Measurements from ENCODE around the gene RBBP8NL. TPM values are rescaled to one million over a fixed set of nuclear protein-coding genes. Genes with fewer than 3 reads are reported as not detected.

The RBBP8NL gene
- total and polyA plus RNA-seq, 9 of the 15 experiments (the other 6 are each of a cell fraction or from before 2014, with no cell fraction given), result not detected

DNA sequence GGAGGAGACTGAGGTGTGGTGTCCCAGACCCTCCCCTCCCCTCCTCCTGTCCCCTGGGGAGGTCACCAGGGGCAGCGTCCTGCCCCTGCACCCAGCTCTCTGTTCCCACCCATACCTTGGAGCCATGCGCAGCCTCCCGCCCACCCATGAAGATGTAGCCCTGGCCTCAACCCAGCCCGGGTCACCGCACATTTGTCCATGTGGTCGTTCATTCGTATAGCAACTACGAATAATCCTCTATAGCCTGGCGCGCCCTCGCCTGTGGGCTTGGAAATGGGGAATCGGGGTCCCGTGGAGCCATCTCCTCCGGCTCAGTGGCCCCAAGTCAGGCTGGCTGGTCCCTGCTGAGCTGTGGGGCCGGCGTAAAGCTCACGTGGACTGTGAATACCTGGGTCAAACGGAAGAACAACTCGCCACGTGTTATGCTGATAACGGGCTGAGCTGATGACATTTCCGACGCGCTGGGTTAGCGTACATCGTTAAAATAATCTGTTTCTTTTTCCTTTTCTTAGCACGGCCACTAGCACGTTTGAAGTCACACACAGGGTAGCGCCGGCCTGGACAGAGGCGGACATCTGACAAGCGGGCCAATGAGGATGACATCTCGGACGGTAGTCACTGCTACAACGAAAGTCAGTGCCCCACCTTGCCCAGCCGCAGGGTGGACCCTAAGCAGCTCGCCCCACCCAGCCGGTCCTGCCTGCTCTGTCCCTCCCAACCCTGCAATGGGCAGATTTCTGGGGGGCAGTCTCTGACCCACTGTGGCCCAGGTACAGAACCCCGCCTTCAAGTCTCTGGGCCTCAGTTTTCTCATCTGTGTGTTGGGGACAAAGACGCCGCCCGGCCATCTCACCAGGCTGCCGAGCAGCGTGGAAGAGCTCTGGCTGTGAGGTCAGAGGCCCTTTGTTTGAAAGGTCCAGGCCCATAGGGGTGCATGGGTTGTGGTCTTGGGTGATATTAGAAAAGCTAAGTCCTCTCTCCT lies 19.8 kb upstream of the RBBP8NL start (continued):
- TF ChIP-seq, protein P1, sequence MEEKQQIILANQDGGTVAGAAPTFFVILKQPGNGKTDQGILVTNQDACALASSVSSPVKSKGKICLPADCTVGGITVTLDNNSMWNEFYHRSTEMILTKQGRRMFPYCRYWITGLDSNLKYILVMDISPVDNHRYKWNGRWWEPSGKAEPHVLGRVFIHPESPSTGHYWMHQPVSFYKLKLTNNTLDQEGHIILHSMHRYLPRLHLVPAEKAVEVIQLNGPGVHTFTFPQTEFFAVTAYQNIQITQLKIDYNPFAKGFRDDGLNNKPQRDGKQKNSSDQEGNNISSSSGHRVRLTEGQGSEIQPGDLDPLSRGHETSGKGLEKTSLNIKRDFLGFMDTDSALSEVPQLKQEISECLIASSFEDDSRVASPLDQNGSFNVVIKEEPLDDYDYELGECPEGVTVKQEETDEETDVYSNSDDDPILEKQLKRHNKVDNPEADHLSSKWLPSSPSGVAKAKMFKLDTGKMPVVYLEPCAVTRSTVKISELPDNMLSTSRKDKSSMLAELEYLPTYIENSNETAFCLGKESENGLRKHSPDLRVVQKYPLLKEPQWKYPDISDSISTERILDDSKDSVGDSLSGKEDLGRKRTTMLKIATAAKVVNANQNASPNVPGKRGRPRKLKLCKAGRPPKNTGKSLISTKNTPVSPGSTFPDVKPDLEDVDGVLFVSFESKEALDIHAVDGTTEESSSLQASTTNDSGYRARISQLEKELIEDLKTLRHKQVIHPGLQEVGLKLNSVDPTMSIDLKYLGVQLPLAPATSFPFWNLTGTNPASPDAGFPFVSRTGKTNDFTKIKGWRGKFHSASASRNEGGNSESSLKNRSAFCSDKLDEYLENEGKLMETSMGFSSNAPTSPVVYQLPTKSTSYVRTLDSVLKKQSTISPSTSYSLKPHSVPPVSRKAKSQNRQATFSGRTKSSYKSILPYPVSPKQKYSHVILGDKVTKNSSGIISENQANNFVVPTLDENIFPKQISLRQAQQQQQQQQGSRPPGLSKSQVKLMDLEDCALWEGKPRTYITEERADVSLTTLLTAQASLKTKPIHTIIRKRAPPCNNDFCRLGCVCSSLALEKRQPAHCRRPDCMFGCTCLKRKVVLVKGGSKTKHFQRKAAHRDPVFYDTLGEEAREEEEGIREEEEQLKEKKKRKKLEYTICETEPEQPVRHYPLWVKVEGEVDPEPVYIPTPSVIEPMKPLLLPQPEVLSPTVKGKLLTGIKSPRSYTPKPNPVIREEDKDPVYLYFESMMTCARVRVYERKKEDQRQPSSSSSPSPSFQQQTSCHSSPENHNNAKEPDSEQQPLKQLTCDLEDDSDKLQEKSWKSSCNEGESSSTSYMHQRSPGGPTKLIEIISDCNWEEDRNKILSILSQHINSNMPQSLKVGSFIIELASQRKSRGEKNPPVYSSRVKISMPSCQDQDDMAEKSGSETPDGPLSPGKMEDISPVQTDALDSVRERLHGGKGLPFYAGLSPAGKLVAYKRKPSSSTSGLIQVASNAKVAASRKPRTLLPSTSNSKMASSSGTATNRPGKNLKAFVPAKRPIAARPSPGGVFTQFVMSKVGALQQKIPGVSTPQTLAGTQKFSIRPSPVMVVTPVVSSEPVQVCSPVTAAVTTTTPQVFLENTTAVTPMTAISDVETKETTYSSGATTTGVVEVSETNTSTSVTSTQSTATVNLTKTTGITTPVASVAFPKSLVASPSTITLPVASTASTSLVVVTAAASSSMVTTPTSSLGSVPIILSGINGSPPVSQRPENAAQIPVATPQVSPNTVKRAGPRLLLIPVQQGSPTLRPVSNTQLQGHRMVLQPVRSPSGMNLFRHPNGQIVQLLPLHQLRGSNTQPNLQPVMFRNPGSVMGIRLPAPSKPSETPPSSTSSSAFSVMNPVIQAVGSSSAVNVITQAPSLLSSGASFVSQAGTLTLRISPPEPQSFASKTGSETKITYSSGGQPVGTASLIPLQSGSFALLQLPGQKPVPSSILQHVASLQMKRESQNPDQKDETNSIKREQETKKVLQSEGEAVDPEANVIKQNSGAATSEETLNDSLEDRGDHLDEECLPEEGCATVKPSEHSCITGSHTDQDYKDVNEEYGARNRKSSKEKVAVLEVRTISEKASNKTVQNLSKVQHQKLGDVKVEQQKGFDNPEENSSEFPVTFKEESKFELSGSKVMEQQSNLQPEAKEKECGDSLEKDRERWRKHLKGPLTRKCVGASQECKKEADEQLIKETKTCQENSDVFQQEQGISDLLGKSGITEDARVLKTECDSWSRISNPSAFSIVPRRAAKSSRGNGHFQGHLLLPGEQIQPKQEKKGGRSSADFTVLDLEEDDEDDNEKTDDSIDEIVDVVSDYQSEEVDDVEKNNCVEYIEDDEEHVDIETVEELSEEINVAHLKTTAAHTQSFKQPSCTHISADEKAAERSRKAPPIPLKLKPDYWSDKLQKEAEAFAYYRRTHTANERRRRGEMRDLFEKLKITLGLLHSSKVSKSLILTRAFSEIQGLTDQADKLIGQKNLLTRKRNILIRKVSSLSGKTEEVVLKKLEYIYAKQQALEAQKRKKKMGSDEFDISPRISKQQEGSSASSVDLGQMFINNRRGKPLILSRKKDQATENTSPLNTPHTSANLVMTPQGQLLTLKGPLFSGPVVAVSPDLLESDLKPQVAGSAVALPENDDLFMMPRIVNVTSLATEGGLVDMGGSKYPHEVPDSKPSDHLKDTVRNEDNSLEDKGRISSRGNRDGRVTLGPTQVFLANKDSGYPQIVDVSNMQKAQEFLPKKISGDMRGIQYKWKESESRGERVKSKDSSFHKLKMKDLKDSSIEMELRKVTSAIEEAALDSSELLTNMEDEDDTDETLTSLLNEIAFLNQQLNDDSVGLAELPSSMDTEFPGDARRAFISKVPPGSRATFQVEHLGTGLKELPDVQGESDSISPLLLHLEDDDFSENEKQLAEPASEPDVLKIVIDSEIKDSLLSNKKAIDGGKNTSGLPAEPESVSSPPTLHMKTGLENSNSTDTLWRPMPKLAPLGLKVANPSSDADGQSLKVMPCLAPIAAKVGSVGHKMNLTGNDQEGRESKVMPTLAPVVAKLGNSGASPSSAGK (IDR thresholded peaks at IDR 0.05), result peak; percentile 90
- TF ChIP-seq, protein P2, sequence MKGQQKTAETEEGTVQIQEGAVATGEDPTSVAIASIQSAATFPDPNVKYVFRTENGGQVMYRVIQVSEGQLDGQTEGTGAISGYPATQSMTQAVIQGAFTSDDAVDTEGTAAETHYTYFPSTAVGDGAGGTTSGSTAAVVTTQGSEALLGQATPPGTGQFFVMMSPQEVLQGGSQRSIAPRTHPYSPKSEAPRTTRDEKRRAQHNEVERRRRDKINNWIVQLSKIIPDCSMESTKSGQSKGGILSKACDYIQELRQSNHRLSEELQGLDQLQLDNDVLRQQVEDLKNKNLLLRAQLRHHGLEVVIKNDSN (CRISPR knock-in tag; IDR thresholded peaks at IDR 0.05), result peak; percentile 74
- TF ChIP-seq KAT7 (CRISPR knock-in tag; IDR thresholded peaks at IDR 0.05; ENCODE audit: borderline replicate concordance) (peak; percentile 57; the same call in 1 of the 2 replicates), MNT (conservative IDR thresholded peaks at IDR 0.05) (peak in 1 of 2 experiments; percentile 77; a peak in 2 of 4 replicates), CREM (IDR thresholded peaks at IDR 0.05; ENCODE audit: low read depth) (no peak)
- TF ChIP-seq, protein P3, sequence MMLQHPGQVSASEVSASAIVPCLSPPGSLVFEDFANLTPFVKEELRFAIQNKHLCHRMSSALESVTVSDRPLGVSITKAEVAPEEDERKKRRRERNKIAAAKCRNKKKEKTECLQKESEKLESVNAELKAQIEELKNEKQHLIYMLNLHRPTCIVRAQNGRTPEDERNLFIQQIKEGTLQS (IDR thresholded peaks at IDR 0.05), result 0 out of 2 replicates have a peak, but pooled peaks have one; percentile 16
- TF ChIP-seq, protein P3 (CRISPR knock-in tag; conservative IDR thresholded peaks at IDR 0.05), result no peak

Measured in K562 (cell line).